ENCODE data around the gene ITIH5. TPM values are rescaled to one million over a fixed set of nuclear protein-coding genes. Genes with fewer than 3 reads are reported as not detected.
"Not testable (repeated sequence)": the region's sequence is repeated elsewhere in the genome, so short reads cannot be mapped to it uniquely, and the experiment has no call there.

The ITIH5 gene
- total and polyA plus RNA-seq, 7 experiments from 2014 or later = not detected

GRCh38 chr10:7659560-7659959, 7.2 kb downstream of the ITIH5 start:
- ChIA-PET CTCF (no interaction called here), POLR2A (no interaction called here)
- H3K4me3 ChIP-seq (ENCODE audit: low read length) = no peak overlapping the region
- no peaks in the 10 kb centered on the region for H3K9me3 Mint-ChIP-seq
- no peak overlapping the region for H3K4me3 Mint-ChIP-seq
- no peaks in the 10 kb centered on the region for H3K36me3 ChIP-seq (ENCODE audit: control insufficient read depth in 2 of 3, insufficient read depth in 3 of 3, low read length in 3 of 3)
- peaks cover 34 to 58% (median 42%) of the 10 kb centered on the region in 5 donors for H3K27me3 Mint-ChIP-seq
- no peaks in the 10 kb centered on the region for H3K4me1 Mint-ChIP-seq
- no peak for DNase-seq
- intact Hi-C loops (cut with micrococcal nuclease) = no loop called here
- no peaks in the 10 kb centered on the region for H3K4me1 ChIP-seq (ENCODE audit: control insufficient read depth in 2 of 2, insufficient read depth in 2 of 2, low read length in 2 of 2)
- no peaks in the 10 kb centered on the region for H3K9me3 ChIP-seq (ENCODE audit: control insufficient read depth in 2 of 3, low read length in 3 of 3)
- no peak overlapping the region for H3K27ac Mint-ChIP-seq
- H3K27ac ChIP-seq (ENCODE audit: low read depth, low read length) = no peak overlapping the region
- peaks cover 5 to 6% of the 10 kb centered on the region in 2 donors for H3K27me3 ChIP-seq (ENCODE audit: control insufficient read depth in 2 of 2, insufficient read depth in 2 of 2, low read length in 2 of 2)
- ATAC-seq = no peak
- no peaks in the 10 kb centered on the region for H3K36me3 Mint-ChIP-seq

DNA sequence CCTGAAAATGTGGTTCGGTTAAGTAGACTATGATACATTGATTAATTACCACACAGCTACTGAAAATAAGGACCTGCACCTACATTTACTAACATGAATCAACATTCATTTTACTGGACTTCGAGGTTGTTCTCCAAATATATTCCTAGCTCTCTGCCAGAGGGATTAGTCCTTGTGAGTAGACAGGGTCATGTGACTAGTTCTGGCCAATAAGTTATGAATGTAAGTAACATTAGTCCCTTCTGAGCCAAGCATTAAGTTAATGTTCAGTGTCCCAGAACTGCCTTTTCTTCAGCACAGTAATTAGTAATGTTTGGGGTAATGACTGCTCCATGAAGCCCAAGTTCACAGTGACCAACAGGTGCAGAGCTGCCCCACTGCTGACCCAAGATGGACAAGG, 9.2 kb downstream of the ITIH5 start:
- no peaks in the 10 kb centered on the region for H3K36me3 Mint-ChIP-seq
- H3K4me1 Mint-ChIP-seq = no peaks in the 10 kb centered on the region
- H3K27ac Mint-ChIP-seq = no peak overlapping the region
- DNase-seq = no peak
- no peak overlapping the region for H3K4me3 Mint-ChIP-seq
- no peaks in the 10 kb centered on the region for H3K9me3 Mint-ChIP-seq
- intact Hi-C loops (cut with micrococcal nuclease) = no loop called here
- H3K9me3 ChIP-seq (ENCODE audit: control insufficient read depth in 2 of 3, low read length in 3 of 3) = no peaks in the 10 kb centered on the region
- peaks cover 3 to 6% of the 10 kb centered on the region in 2 donors for H3K27me3 ChIP-seq (ENCODE audit: control insufficient read depth in 2 of 2, insufficient read depth in 2 of 2, low read length in 2 of 2)
- peaks cover 25 to 49% (median 34%) of the 10 kb centered on the region in 5 donors for H3K27me3 Mint-ChIP-seq
- H3K36me3 ChIP-seq (ENCODE audit: control insufficient read depth in 2 of 3, insufficient read depth in 3 of 3, low read length in 3 of 3) = no peaks in the 10 kb centered on the region
- H3K27ac ChIP-seq (ENCODE audit: low read depth, low read length) = no peak overlapping the region
- H3K4me1 ChIP-seq (ENCODE audit: control insufficient read depth in 2 of 2, insufficient read depth in 2 of 2, low read length in 2 of 2) = no peaks in the 10 kb centered on the region
- no peak for ATAC-seq
- no peak overlapping the region for H3K4me3 ChIP-seq (ENCODE audit: low read length)
- CTCF ChIA-PET = interaction anchor here (0.7 kb wide), 1 partner anchor 182 kb away, joined by 4 read pairs; no protein-coding TSS in a partner anchor
- POLR2A ChIA-PET = no interaction called here

DNA sequence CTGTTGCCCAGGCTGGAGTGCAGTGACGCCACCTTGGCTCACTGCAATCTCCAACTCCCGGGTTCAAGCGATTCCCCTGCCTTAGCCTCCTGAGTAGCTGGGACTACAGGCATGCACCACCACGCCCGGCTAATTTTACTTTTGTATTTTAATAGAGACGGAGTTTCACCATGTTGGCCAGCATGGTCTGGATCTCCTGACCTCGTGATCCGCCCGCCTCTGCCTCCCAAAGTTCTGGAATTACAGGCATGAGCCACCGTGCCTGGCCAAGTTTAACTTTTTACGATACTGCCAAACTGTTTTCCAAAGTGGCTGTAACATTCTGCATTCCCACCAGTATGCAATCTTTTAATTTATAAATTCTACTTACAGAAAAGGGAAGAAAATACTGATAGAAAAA, 9.7 kb downstream of the ITIH5 start:
- H3K27me3 ChIP-seq (ENCODE audit: control insufficient read depth in 2 of 2, insufficient read depth in 2 of 2, low read length in 2 of 2); H3K4me3 ChIP-seq (ENCODE audit: low read length); DNase-seq; H3K36me3 ChIP-seq (ENCODE audit: control insufficient read depth in 2 of 3, insufficient read depth in 3 of 3, low read length in 3 of 3); POLR2A ChIA-PET; H3K27ac ChIP-seq (ENCODE audit: low read depth, low read length); H3K36me3 Mint-ChIP-seq; H3K9me3 ChIP-seq (ENCODE audit: control insufficient read depth in 2 of 3, low read length in 3 of 3); ATAC-seq; H3K4me3 Mint-ChIP-seq; H3K9me3 Mint-ChIP-seq; H3K27ac Mint-ChIP-seq; H3K4me1 Mint-ChIP-seq; H3K4me1 ChIP-seq (ENCODE audit: control insufficient read depth in 2 of 2, insufficient read depth in 2 of 2, low read length in 2 of 2); intact Hi-C loops (cut with micrococcal nuclease): not testable (repeated sequence)
- peaks cover 22 to 47% (median 33%) of the 10 kb centered on the region in 5 donors for H3K27me3 Mint-ChIP-seq
- CTCF ChIA-PET = interaction anchor here (0.7 kb wide), 1 partner anchor 182 kb away, joined by 4 read pairs; no protein-coding TSS in a partner anchor

DNA sequence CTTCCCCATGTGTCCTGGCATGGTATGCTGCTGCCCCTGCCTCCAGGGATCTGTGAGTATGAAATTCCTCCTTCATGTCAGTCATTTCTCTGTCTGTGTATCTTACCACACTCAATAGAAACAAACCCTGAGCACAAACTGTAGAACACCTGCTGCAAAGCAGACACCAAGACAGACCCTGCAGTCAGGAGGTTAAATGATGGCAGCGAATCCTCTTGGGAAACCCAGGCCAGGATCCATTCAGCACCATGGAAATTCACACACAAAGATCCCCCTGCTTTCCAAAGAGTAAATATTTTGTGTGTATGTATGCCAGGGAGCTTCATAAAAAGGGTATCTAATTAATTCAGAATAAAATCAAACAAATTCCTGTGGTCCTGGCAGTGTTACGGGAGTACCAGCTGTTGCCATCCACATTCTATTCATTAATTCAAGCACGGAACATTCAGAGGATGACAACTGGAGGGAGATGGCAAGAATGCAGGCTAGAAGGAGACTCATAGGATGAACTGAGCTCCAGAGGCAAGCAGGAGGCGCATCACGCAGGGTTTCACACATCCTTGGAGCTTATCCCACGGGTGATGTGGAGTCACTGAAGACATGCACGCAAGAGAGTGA, 14.8 kb downstream of the ITIH5 start:
- intact Hi-C loops (cut with micrococcal nuclease) = no loop called here

DNA sequence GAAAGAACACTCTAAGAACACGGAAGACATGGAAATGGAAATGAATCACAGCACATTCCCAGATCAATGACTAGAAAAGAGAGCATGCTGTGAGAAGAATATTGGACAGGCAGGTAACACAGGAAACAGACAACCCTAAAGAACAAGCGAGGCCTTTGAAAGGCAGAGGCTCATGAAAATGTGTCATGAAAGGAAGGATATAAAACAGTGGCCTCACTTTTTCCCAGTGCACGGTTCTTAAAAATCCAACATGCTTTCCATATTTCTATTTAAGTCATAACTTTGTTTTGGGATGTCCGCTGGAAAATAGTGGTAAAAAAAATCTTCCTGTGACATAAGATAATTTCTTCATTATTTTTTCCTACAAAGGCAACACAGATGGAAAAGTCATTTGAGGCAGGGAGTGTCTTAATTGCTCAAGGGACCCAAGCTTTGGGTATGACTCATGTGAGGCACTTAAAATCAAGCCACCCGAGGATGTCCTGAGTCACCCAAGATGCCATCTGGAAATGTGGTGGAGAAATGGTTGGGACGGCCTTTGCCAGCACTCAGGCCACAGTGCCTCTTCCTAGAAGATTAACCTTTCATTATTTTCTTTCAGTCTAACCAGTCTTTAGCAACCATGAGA, 17.0 kb downstream of the ITIH5 start:
- CTCF ChIA-PET = no interaction called here

More for the DNA sequence above, 14.8 kb downstream of the ITIH5 start:
- Histone ChIP-seq H3K4me3 (ENCODE audit: low read length) (no peak overlapping the region), H3K27me3 (ENCODE audit: control insufficient read depth in 2 of 2, insufficient read depth in 2 of 2, low read length in 2 of 2) (peaks cover 0 to 6% of the 10 kb centered on the region in 2 donors), H3K9me3 (ENCODE audit: control insufficient read depth in 2 of 3, low read length in 3 of 3) (no peaks in the 10 kb centered on the region), H3K27ac (ENCODE audit: low read depth, low read length) (no peak overlapping the region), H3K36me3 (ENCODE audit: control insufficient read depth in 2 of 3, insufficient read depth in 3 of 3, low read length in 3 of 3) (no peaks in the 10 kb centered on the region), H3K4me1 (ENCODE audit: control insufficient read depth in 2 of 2, insufficient read depth in 2 of 2, low read length in 2 of 2) (no peaks in the 10 kb centered on the region)
- ChIA-PET CTCF (interaction anchor here (0.7 kb wide), 1 partner anchor 127 kb away, joined by 3 read pairs; no protein-coding TSS in a partner anchor), POLR2A (no interaction called here)
- Mint-ChIP-seq H3K4me3 (no peak overlapping the region), H3K27ac (no peak overlapping the region), H3K9me3 (peaks cover 0 to 1% (median 0%) of the 10 kb centered on the region in 11 donors), H3K36me3 (no peaks in the 10 kb centered on the region), H3K4me1 (peaks cover 0 to 2% (median 0%) of the 10 kb centered on the region in 7 donors), H3K27me3 (peaks cover 13 to 24% (median 13%) of the 10 kb centered on the region in 5 donors)
- ATAC-seq (no peak), DNase-seq (no peak)

GRCh38 chr10:7647062-7647664, 19.6 kb downstream of the ITIH5 start:
- DNase-seq (no peak), ATAC-seq (no peak)
- Histone ChIP-seq H3K27ac (ENCODE audit: low read depth, low read length) (no peak overlapping the region), H3K27me3 (ENCODE audit: control insufficient read depth in 2 of 2, insufficient read depth in 2 of 2, low read length in 2 of 2) (no peaks in the 10 kb centered on the region), H3K4me3 (ENCODE audit: low read length) (no peak overlapping the region), H3K36me3 (ENCODE audit: control insufficient read depth in 2 of 3, insufficient read depth in 3 of 3, low read length in 3 of 3) (no peaks in the 10 kb centered on the region), H3K4me1 (ENCODE audit: control insufficient read depth in 2 of 2, insufficient read depth in 2 of 2, low read length in 2 of 2) (no peaks in the 10 kb centered on the region), H3K9me3 (ENCODE audit: control insufficient read depth in 2 of 3, low read length in 3 of 3) (no peaks in the 10 kb centered on the region)
- intact Hi-C loops (cut with micrococcal nuclease) = no loop called here
- H3K27ac Mint-ChIP-seq = no peak overlapping the region
- peaks cover 7 to 22% (median 12%) of the 10 kb centered on the region in 5 donors for H3K27me3 Mint-ChIP-seq
- peaks cover 0 to 2% (median 0%) of the 10 kb centered on the region in 11 donors for H3K9me3 Mint-ChIP-seq
- H3K4me1 Mint-ChIP-seq = peaks cover 0 to 2% (median 0%) of the 10 kb centered on the region in 7 donors
- no peaks in the 10 kb centered on the region for H3K36me3 Mint-ChIP-seq
- no peak overlapping the region for H3K4me3 Mint-ChIP-seq
- POLR2A ChIA-PET = no interaction called here
- CTCF ChIA-PET = no interaction called here

More for the DNA sequence above, 17.0 kb downstream of the ITIH5 start:
- Histone ChIP-seq H3K36me3 (ENCODE audit: control insufficient read depth in 2 of 3, insufficient read depth in 3 of 3, low read length in 3 of 3) (no peaks in the 10 kb centered on the region), H3K4me3 (ENCODE audit: low read length) (no peak overlapping the region), H3K27ac (ENCODE audit: low read depth, low read length) (no peak overlapping the region), H3K4me1 (ENCODE audit: control insufficient read depth in 2 of 2, insufficient read depth in 2 of 2, low read length in 2 of 2) (no peaks in the 10 kb centered on the region), H3K9me3 (ENCODE audit: control insufficient read depth in 2 of 3, low read length in 3 of 3) (no peaks in the 10 kb centered on the region), H3K27me3 (ENCODE audit: control insufficient read depth in 2 of 2, insufficient read depth in 2 of 2, low read length in 2 of 2) (peaks cover 0 to 2% of the 10 kb centered on the region in 2 donors)
- POLR2A ChIA-PET = no interaction called here
- Mint-ChIP-seq H3K27me3 (peaks cover 13 to 25% (median 15%) of the 10 kb centered on the region in 5 donors), H3K4me3 (no peak overlapping the region), H3K4me1 (peaks cover 0 to 2% (median 0%) of the 10 kb centered on the region in 7 donors), H3K9me3 (peaks cover 0 to 1% (median 0%) of the 10 kb centered on the region in 11 donors), H3K27ac (no peak overlapping the region), H3K36me3 (no peaks in the 10 kb centered on the region)
- DNase-seq (no peak), ATAC-seq (no peak)
- intact Hi-C loops (cut with micrococcal nuclease) = no loop called here

All from naive thymus-derived CD4-positive, alpha-beta T cell (primary cell).